Activated CD8-positive, alpha-beta memory T cell treated with anti-CD3 and anti-CD28 coated beads for 1 hour (primary cell): ENCODE results near the gene ENPP3.

Experiments used
- DNase-seq, 2 donors: peaks; one replicate each; pipeline ENCODE4 v3.0.0-alpha.2; 2020; ENCODE audit warnings: low read depth in 1 of 2; ENCODE audit errors: extremely low read depth in 1 of 2

Gene ENPP3

DNA sequence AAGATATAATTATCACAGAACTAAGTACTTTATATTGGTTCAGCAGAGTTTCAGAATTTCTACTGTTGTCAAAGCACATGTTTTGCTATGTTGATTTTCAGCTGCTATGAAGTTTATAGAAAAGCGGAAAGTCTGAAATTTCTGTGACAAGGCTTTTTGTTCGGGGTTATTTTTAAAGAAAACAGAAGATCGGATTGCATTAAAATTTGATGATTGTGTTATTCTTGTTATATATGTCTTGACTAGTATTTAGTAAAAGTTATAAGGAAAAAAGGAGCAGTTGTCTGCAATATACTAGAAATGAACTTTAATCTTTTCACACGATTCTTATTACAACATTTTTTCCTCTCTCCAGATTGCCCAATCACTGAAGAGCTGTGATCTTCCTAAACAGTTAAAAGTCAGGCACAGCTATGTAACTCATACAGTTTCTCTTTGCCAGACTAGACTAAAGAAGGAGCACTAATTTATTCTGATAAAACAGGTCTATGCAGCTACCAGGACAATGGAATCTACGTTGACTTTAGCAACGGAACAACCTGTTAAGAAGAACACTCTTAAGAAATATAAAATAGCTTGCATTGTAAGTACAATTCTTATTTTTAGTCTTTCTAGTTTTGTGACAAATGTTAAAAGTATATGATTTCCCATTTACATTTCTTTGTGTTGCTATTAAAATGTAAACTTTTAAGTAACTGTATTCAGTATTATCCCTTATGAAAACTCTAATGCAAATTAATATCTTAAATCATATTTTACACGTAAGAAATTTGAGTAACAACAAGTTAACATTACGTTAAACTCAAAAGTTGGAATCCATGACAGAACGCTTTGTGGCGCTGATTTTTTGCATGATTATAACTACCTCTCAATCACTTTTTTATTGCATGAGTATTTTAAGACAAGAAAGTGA, at the start of gene ENPP3:
Gene ENPP3, plus strand, starts transcription at position 423 of the 913 bp plus-strand sequence. Its CDS starts 83 bp downstream, at position 506.
- no peak for DNase-seq

- DNase-seq, result no peak
Measured at GRCh38 chr6:131587909-131588308, 49.2 kb upstream of the ENPP3 start.

DNA sequence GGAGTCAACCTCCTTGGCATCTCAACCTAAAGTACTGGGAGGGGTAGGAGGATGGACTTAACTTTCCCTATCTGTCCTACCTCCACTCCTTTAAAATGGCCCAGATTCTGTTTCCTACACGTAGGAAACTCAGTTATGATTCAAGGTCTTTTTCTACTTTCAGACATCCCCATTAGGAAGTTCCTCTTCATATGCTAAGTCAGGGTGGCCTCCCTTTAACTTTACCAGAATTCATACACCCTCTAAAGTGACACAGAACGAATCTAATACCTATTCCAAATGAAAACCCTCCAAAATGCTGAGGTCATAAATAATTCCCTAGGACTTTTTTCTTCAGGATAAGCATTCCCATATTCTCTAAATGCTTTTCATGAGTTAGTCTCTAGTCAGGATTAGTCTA, 48.5 kb upstream of the ENPP3 start:
- DNase-seq, result no peak

DNA sequence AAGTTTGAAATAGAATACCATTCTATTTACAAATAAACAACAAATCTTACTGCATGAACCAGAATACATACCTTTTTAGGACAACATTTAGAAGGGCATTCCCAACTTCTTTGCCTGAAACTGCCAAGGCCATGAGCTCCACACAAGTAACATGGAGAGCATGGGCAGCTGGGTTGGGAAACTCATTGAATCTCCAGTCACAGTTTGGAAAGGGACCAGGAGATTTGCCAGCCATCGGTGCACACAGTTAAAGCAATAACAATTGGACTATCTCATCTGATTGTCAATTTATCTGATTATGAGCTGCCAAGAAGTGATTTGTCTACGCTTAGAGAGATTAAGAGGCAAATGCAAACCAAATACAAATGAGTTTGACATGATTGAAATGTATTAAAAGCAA, 44.2 kb upstream of the ENPP3 start:
- DNase-seq, result no peak

DNA sequence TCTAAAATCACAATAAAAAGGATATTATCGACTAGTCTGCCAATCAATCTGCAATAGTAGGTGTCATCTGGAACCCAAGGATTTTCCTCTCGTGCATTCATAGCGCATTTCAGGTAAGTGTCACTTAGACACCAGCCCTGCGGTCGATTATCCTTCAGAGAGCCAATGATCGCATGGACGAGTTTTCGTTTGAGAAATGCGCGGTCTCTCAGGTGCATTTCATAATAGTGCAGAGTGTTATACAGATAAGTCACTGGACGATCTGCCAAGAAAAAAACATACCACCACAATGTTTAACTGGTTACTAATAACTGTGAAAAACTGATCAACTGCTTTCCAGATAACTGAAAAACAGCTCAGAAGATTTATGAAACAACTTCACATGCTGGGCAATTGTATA, 43.0 kb upstream of the ENPP3 start:
- DNase-seq, result no peak

- DNase-seq, result no peak
Measured at GRCh38 chr6:131597446-131597845, 39.7 kb upstream of the ENPP3 start.

DNA sequence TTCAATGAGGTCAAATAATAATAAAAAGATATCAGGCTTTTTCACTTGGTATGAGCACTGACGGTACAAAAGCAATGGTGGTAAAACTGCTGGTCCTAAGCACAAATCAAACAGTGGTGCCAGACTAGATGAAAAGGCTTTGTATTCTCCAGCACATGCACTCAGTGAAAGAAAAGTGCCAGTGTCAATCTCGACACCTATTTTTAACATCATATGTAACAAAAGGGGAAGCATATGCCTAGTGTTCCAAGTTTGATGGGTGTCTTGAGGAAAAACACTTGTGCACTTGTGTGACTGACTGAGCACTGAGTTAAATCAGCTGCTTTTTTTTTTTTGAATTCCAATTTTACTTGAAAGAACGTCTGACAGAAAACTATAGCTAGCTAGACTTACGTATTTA, 36.4 kb upstream of the ENPP3 start:
- DNase-seq, result no peak

DNA sequence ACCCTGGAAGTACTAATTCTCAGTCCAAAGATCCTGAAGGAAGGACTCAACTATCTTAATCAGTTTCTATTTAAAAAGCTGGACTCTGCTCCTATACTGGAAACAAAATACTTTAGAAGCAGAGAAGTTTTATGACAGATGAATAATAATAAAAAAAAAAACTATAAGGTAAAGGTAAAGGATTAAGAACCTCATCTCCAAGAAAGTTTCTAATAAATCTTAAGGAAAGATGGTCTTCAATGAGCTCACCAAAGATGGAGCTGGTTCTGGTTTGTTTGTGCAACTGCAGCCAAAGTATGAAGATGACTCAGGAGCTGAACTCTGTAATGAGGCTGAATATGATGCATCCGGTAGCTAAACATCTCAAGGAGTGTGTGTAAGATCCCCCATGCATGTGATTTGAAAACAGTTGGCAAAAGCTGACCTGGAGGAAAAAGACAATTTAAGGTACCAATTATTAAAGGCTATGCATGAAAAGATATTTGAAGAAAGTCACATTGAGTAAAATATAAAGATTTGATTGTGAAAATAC, 34.3 kb upstream of the ENPP3 start:
- DNase-seq, result no peak

DNA sequence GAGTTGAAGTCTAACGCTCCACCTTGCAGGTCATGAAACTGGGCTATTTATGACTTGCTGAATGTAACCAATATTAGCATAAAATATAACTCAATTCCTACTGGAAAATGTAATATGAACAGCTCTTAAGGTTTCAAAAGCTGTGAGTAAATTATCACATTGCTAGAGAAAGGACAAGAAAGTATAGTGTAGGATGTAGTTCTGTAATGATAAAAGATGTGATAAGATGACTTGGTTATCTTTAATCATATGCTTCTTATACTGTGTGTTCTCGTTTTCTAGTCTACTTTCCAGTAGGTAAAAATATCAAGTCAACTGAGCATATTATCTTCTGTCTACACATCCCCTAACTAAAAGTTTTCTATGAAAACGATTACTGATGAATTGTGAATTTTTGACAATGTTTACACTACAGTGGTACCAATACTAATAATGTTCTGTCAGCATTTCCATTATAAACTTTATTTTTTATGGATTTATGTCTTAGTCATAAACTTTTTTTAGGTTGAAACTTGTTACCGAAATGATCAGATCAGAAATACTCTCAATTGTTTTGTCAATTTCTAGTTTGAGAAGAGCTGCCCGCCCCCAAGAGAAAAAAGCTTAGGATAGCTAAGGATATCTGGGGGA, 23.7 kb upstream of the ENPP3 start:
- DNase-seq, result no peak

- no peak for DNase-seq
Measured at GRCh38 chr6:131615275-131615674, 21.8 kb upstream of the ENPP3 start.

- DNase-seq, result peak; percentile 85 to 93
Measured at GRCh38 chr6:131627724-131628682, 9.1 kb upstream of the ENPP3 start, which contains the start of gene MED23. Gene MED23, minus strand, starts transcription at chr6:131628242. Its CDS starts 193 bp downstream, at chr6:131628049.

DNA sequence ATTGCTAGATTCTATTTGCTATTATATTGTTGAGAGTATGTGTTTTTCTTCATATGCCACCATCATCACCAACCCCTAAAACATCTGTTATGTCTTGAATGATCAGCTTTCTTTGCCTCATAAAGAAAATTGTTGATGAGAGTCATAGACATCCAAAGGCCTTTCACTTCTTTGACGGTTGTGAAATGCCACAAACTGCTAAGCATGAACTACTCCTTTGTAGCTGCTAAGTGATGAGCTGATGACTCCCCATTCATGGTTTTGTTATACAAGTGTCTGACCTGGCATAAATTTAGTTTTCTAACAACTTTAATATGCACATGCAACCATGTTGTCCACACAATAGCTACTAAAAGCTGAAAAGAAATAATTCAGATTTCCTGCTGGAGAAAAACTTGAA, 8.4 kb upstream of the ENPP3 start:
- DNase-seq, result no peak

DNA sequence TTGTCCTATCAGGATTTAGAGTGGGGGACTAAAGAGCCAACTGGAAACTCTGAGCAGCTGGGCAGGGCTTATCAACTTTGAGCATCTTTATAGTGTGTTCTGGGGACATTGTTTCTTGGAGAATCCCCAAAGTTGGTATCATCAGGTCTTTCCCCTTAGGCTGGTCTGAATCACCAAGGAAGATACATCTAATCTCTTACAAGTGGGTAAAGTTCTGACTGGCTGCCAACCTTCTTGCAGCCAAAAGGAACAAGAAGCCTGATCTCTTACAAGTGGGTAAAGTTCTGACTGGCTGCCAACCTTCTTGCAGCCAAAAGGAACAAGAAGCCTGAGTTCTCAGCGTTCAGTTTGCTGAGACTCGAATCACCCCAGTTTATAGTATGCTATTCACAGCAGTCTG, 7.5 kb upstream of the ENPP3 start:
- DNase-seq, result no peak

DNA sequence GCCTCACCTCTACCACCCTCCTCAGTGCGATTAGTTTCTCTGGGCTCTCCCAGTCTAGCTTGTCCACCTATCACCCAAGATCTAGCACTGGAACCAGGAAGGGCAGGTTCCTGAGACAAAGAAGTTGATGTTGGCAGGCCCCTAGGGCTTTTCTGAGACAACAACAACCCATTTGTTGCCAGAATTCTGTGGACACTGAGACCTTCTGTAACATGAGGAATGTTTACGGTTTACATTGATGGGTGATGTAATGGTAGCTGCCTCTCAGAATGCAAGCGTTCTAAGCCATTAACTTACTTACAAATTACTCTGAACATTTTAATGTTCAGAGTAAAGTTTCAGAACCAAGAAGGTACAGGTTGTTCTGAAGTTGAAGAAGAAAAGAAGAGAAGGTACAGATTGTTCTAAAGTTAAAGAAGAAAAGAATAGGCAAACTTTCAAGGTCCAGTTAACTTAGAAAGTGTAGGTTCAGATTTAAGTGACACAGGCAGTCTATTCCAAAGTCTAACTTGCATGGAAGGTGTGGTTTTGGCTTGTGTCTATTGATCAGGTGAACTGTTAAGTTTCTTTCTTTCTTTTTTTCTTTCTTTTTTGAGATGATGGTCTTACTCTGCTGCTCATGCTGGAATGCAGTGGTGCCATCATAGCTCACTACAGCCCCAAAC, 5.3 kb upstream of the ENPP3 start:
- no peak for DNase-seq

- no peak for DNase-seq
Measured at GRCh38 chr6:131635384-131636340, 1.4 kb upstream of the ENPP3 start.

DNA sequence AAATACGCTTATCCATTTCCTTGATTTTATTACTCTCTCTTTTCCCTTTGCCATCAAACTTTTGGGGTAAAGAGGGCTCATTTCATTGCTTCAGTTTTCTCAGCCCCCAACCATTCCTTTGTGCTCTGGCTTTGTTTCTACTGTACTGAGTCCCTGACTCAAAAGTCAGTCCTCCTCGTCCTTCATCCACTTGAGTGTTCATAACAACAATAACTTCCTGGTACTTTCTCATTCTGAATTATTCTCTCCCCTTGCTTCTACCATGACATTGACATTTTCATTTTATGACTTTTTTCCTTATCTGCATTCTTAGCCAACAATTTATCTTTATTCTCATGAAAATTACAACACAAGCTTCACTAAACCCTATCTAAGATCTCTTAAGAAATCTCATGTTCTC, 911 bp downstream of the ENPP3 start:
- no peak for DNase-seq

GRCh38 chr6:131640100-131640499, 3.0 kb downstream of the ENPP3 start:
- DNase-seq, result no peak

- DNase-seq, result no peak
Measured at GRCh38 chr6:131640576-131640975, 3.5 kb downstream of the ENPP3 start.

- no peak for DNase-seq
Measured at GRCh38 chr6:131641554-131641953, 4.5 kb downstream of the ENPP3 start.
